ENCODE data around the gene MEI1.

DNA sequence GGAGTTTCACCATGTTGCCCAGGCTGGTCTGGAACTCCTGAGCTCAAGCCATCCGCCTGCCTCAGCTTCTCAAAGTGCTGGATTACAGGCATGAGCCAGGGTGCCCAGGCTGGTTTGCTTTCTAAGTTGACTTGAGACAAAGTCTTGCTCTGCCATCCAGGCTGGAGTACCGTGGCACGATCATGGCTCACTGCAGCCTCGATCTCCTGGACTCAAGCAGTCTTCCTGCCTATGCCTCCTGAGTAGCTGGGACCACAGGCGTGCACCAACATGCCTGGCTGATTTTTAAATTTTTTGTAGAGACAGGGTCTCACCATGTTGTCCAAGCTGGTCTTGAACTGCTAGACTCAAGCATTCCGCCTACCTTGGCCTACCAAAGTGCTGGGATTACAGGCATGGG is 41.6 kb upstream of the MEI1 start:
- no peak for TF ChIP-seq YY1 (IDR thresholded peaks at IDR 0.05; ENCODE audit: insufficient read depth, insufficient read length)
- no peak for TF ChIP-seq SUZ12 (IDR thresholded peaks at IDR 0.05; ENCODE audit: extremely low read depth, insufficient read depth, insufficient read length)
- no peak for TF ChIP-seq ZNF274 (IDR thresholded peaks at IDR 0.05; ENCODE audit: low read depth, low read length)
